Mucosa of descending colon (tissue), 3 donors: ENCODE results near the gene SFMBT1. TPM values are rescaled to one million over a fixed set of nuclear protein-coding genes. Genes with fewer than 3 reads are reported as not detected.

Experiments
- ATAC-seq: fragments of 200-7000 bp; cut with Tn5 transposase; one replicate; pipeline ENCODE4 v1.9.1; 2020; ENCODE audit warnings: mild to moderate bottlenecking, moderate library complexity
- DNase-seq, 3 donors: peaks; one replicate each; pipeline ENCODE4 v3.0.0-alpha.2; 2020
- H3K36me3 ChIP-seq: fragments of 200-600 bp; one replicate; pipeline ENCODE4 v1.8.0; 2021; ENCODE audit warnings: low read depth, mild to moderate bottlenecking
- H3K4me1 ChIP-seq: fragments of 200-600 bp; one replicate; pipeline ENCODE4 v1.8.0; 2021; ENCODE audit warnings: low read depth, mild to moderate bottlenecking
- H3K4me3 ChIP-seq: fragments of 200-600 bp; one replicate; pipeline ENCODE4 v1.8.0; 2021; ENCODE audit warnings: mild to moderate bottlenecking
- H3K9me3 ChIP-seq: fragments of 200-600 bp; one replicate; pipeline ENCODE4 v1.8.0; 2021; ENCODE audit warnings: mild to moderate bottlenecking
- CTCF ChIP-seq: fragments of 200-600 bp; IDR thresholded peaks from one replicate; pipeline ENCODE4 v1.8.0; 2022; ENCODE audit warnings: antibody characterized with exemption, mild to moderate bottlenecking
- intact Hi-C, 2 donors: fragments of 100-400 bp; cut with DNase I in 1 of 2; cut with micrococcal nuclease in 1 of 2; formaldehyde crosslinking; loops; one replicate each; pipeline versions ENCODE4 v1.11.0 to v1.11.1; 2022; cut with DNase I, micrococcal nuclease
- total RNA-seq, 3 donors: library from RNA; stranded (reverse); fragmentation: NEBNext Ultra II Directional in 2 of 3; extraction: Animal tissue kit (Norgen Biotek cat#: 25700) in 2 of 3; gene quantifications; one replicate each; pipeline versions ENCODE4 v1.2.1 to v1.2.4, GENCODE V29; 2021 to 2023
- donor health status: DM: no; HTN: no; CAD: no; lungs with moderate emphysema.
- donor health status: DM: no; HTN: no; CAD: no.
- donor health status: DM: no; HTN: yes; CAD: no.

The SFMBT1 gene
- total RNA-seq, 3 donors from 2014 or later, result 19.7 to 22.8 (median 19.8) TPM

- H3K4me3 ChIP-seq, result no peak overlapping the region
- intact Hi-C loops, result no loop called here
- ATAC-seq, result no peak
Observed at GRCh38 chr3:52882377-52882776, 163.5 kb downstream of the SFMBT1 start.

DNA sequence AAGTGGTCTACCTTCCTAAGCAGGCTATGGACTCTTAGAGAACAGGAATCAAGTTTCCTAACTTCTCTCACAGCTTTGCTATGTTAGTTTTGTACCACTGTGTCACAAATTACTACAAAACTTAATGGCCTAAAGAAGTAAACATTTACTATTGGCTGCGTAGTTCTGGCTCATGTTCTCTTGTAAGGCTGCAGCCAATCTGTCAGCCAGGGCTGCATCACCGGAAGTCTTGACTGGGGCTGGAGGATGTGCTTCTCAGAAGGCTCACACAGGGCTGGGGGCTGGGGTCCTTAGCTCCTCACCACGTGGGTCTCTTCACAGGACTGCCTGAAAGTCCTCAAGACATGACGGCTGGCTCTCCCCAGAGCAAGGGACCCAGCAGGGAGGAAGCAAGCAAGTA, 164.0 kb downstream of the SFMBT1 start:
- H3K36me3 ChIP-seq, result no peaks in the 10 kb centered on the region
- TF ChIP-seq CTCF, result no peak
- no peaks in the 10 kb centered on the region for H3K9me3 ChIP-seq
- ATAC-seq, result no peak
- intact Hi-C loops, result no loop called here
- no peak overlapping the region for H3K4me3 ChIP-seq
- no peaks in the 10 kb centered on the region for H3K4me1 ChIP-seq
- DNase-seq, result no peak

More at GRCh38 chr3:52882377-52882776, 163.5 kb downstream of the SFMBT1 start:
- Histone ChIP-seq H3K4me1 (no peaks in the 10 kb centered on the region), H3K9me3 (no peaks in the 10 kb centered on the region), H3K36me3 (no peaks in the 10 kb centered on the region)
- no peak for DNase-seq
- TF ChIP-seq CTCF, result no peak

- no peak for TF ChIP-seq CTCF
- DNase-seq, result no peak
- intact Hi-C loops, result no loop called here
- Histone ChIP-seq H3K4me3 (no peak overlapping the region), H3K4me1 (no peaks in the 10 kb centered on the region), H3K36me3 (no peaks in the 10 kb centered on the region), H3K9me3 (no peaks in the 10 kb centered on the region)
- no peak for ATAC-seq
Observed at GRCh38 chr3:52880474-52880873, 165.4 kb downstream of the SFMBT1 start.

DNA sequence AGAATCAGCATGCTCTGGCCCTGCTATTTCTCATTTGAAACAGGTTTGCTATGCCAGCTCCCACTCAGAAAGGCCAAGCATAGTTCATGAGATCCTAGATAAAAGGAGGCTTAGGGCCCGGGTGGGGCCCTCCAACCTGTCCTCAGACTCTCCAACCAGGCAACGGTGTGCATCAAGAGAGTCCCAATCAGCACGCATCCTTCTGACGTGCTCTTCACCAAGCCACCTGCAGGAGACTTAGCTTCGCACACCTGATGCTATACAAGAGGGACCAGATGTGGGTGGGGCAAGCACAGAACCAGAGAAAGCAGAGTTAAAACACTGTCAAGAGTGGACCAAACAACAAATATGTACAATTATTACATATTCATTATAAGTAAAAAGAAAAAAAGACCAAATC, 165.8 kb downstream of the SFMBT1 start:
- TF ChIP-seq CTCF, result no peak
- Histone ChIP-seq H3K9me3 (no peaks in the 10 kb centered on the region), H3K36me3 (no peaks in the 10 kb centered on the region), H3K4me1 (no peaks in the 10 kb centered on the region), H3K4me3 (no peak overlapping the region)
- ATAC-seq (no peak), DNase-seq (no peak)
- intact Hi-C loops, result no loop called here

- DNase-seq, result no peak
- intact Hi-C loops, result no loop called here
- Histone ChIP-seq H3K4me1 (peaks cover 1% of the 10 kb centered on the region), H3K36me3 (no peaks in the 10 kb centered on the region), H3K9me3 (no peaks in the 10 kb centered on the region), H3K4me3 (no peak overlapping the region)
- TF ChIP-seq CTCF, result no peak
- ATAC-seq, result no peak
Observed at GRCh38 chr3:52879581-52879980, 166.3 kb downstream of the SFMBT1 start.

- H3K4me1 ChIP-seq, result peaks cover 4% of the 10 kb centered on the region
- intact Hi-C loops, result no loop called here
- H3K4me3 ChIP-seq, result no peak overlapping the region
- H3K36me3 ChIP-seq, result no peaks in the 10 kb centered on the region
- ATAC-seq (no peak), DNase-seq (no peak)
- no peak for TF ChIP-seq CTCF
- H3K9me3 ChIP-seq, result no peaks in the 10 kb centered on the region
Observed at GRCh38 chr3:52879090-52879489, 166.8 kb downstream of the SFMBT1 start.
